A172 (cell line): ENCODE data around the gene GIMD1. TPM values are rescaled to one million over a fixed set of nuclear protein-coding genes. Genes with fewer than 3 reads are reported as not detected.
"Not testable (repeated sequence)": the region's sequence is repeated elsewhere in the genome, so short reads cannot be mapped to it uniquely, and the experiment has no call there.

Source experiments
- DNase-seq: peaks from one replicate; pipeline ENCODE4 v3.0.0-alpha.2; 2015; ENCODE audit warnings: low spot score
- total RNA-seq: library from RNA; depleted of rRNA; stranded (reverse); fragments of >200 nt; shearing (Covaris generic); gene quantifications from 2 replicates; pipeline ENCODE4 v1.2.3, GENCODE V29; 2014

GIMD1 gene
- total RNA-seq, 1 experiment from 2014 or later, result not detected

GRCh38 chr4:106351016-106351415 lies 17.6 kb downstream of the GIMD1 start:
- DNase-seq, result no peak

GRCh38 chr4:106347167-106347566 lies 21.4 kb downstream of the GIMD1 start:
- DNase-seq, result no peak

- peak; percentile 24 for DNase-seq
These were observed 24.0 kb downstream of the GIMD1 start for GRCh38 chr4:106344647-106344970.

- DNase-seq, result no peak
These were observed 24.5 kb downstream of the GIMD1 start for GRCh38 chr4:106343865-106344646.

- DNase-seq, result no peak
These were observed 27.8 kb downstream of the GIMD1 start for GRCh38 chr4:106340774-106341173.

GRCh38 chr4:106339431-106339830 lies 29.1 kb downstream of the GIMD1 start:
- no peak for DNase-seq

GRCh38 chr4:106338671-106339070 lies 29.9 kb downstream of the GIMD1 start:
- DNase-seq, result no peak

- no peak for DNase-seq
These were observed 30.7 kb downstream of the GIMD1 start for GRCh38 chr4:106337916-106338315.

- DNase-seq, result no peak
These were observed 32.0 kb downstream of the GIMD1 start for GRCh38 chr4:106336618-106337017.

- DNase-seq, result peak; percentile 4
These were observed 33.7 kb downstream of the GIMD1 start for GRCh38 chr4:106334741-106335470.

GRCh38 chr4:106333186-106333585 lies 35.4 kb downstream of the GIMD1 start:
- DNase-seq, result no peak

GRCh38 chr4:106329041-106329618 lies 39.4 kb downstream of the GIMD1 start:
- peak; percentile 33 for DNase-seq

GRCh38 chr4:106325800-106326199 lies 42.8 kb downstream of the GIMD1 start:
- no peak for DNase-seq

- DNase-seq, result no peak
These were observed 45.5 kb downstream of the GIMD1 start for GRCh38 chr4:106323119-106323518.

- DNase-seq, result not testable (repeated sequence)
These were observed 46.8 kb downstream of the GIMD1 start for GRCh38 chr4:106321814-106322213.

- DNase-seq, result not testable (repeated sequence)
These were observed 47.4 kb downstream of the GIMD1 start for GRCh38 chr4:106321168-106321567.

GRCh38 chr4:106320235-106320634 lies 48.3 kb downstream of the GIMD1 start:
- no peak for DNase-seq

GRCh38 chr4:106318511-106318910 lies 50.1 kb downstream of the GIMD1 start:
- no peak for DNase-seq

GRCh38 chr4:106317815-106318214 lies 50.8 kb downstream of the GIMD1 start:
- no peak for DNase-seq

GRCh38 chr4:106316773-106317409 lies 51.7 kb downstream of the GIMD1 start:
- DNase-seq, result no peak

GRCh38 chr4:106315968-106316772 lies 52.4 kb downstream of the GIMD1 start, which contains the start of the genes AIMP1 and TBCK:
Gene AIMP1, plus strand, starts transcription at chr4:106316550. Its CDS starts 8,460 bp downstream, at chr4:106325010.
Gene TBCK, minus strand, starts transcription at chr4:106316209. Its CDS starts 7,249 bp downstream, at chr4:106308960.
- DNase-seq, result peak; percentile 83
